ENCODE measurements around the gene TUBGCP6. TPM values are rescaled to one million over a fixed set of nuclear protein-coding genes. Genes with fewer than 3 reads are reported as not detected.

TUBGCP6 gene
- total RNA-seq, 1 donor from 2014 or later: 103 TPM

GRCh38 chr22:50247748-50248147 is 2.9 kb upstream of the TUBGCP6 start:
- no peak for TF ChIP-seq CTCF (IDR thresholded peaks at IDR 0.05)
- no peak for DNase-seq
- CTCF ChIA-PET: no interaction called here
- Mint-ChIP-seq H3K4me3 (peak overlapping the region; percentile 38), H3K4me1 (peaks cover 48% of the 10 kb centered on the region), H3K9me3 (no peaks in the 10 kb centered on the region), H3K36me3 (ENCODE audit: low read depth) (peaks cover 23% of the 10 kb centered on the region), H3K27ac (peak overlapping the region; percentile 66), H3K27me3 (no peaks in the 10 kb centered on the region)
- POLR2A ChIA-PET: interaction anchor here (0.6 kb wide), 1 partner anchor 49 kb away, joined by 3 read pairs; no protein-coding TSS in a partner anchor
- intact Hi-C loops (cut with micrococcal nuclease): loop anchor here (10.0 kb wide), 1 partner anchor 227 kb away; the partner anchor contains the start of gene SBF1
- no peak for ATAC-seq (ENCODE audit: low read depth)

DNA sequence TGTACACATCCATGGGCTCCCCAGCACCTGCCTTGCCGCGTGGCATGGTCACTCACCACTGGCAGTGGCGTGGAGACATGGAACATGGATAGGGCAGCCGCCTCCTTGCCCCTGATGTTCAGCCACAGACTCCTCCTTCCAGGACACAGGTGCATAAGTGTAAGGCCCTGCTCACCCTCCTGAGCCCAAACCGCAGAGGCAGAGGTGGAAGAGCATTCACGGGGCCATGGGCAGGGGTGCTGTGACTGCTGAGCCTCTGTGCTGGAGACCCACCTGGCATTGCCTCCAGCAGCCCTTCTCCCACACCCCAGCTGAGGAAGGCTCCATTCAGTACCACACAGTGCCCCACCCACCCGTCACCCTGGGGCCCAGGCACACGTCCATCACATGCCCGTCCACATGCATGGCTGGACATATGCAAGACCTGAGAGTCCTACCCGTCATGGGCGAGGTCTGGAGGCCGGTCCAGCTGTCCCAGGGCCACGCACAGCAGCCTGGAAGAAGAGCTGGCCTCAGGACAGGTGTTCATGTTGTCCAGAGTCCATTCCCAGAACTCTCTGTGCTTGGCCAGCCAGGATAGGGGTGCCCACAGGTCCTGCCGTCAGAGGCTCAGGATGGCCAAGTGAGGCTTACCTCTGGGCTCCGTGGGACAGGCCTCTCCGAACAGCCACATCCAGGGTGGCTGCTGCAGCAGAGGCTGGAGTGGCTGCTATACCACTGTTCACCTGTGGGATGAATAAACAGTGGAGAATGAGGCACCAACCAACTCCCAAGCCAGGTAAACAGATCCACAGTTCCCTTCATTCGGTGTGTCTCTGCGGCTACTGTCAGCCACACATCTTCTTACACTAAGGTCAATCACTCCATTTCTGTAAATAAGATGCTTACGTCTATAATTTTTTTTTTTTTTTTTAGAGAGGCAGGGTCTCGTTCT is 1.7 kb upstream of the TUBGCP6 start:
- POLR2A ChIA-PET: interaction anchor here (0.5 to 1.8 kb wide), 6 partner anchors 14 to 294 kb away, joined by 3 to 4 read pairs (median 4); partner anchors contain the start of gene MAPK11
- Mint-ChIP-seq H3K9me3 (no peaks in the 10 kb centered on the region), H3K4me1 (peaks cover 56% of the 10 kb centered on the region), H3K36me3 (ENCODE audit: low read depth) (peaks cover 23% of the 10 kb centered on the region), H3K27me3 (no peaks in the 10 kb centered on the region), H3K27ac (no peak overlapping the region), H3K4me3 (peak overlapping the region; percentile 44)
- intact Hi-C loops (cut with micrococcal nuclease): loop anchor here (10.0 kb wide), 1 partner anchor 228 kb away; the partner anchor contains the start of gene SBF1
- ATAC-seq (ENCODE audit: low read depth) (no peak), DNase-seq (no peak)
- CTCF ChIA-PET: interaction anchor here (1.3 kb wide), 1 partner anchor 96 kb away, joined by 4 read pairs; no protein-coding TSS in a partner anchor
- no peak for TF ChIP-seq CTCF (IDR thresholded peaks at IDR 0.05)

DNA sequence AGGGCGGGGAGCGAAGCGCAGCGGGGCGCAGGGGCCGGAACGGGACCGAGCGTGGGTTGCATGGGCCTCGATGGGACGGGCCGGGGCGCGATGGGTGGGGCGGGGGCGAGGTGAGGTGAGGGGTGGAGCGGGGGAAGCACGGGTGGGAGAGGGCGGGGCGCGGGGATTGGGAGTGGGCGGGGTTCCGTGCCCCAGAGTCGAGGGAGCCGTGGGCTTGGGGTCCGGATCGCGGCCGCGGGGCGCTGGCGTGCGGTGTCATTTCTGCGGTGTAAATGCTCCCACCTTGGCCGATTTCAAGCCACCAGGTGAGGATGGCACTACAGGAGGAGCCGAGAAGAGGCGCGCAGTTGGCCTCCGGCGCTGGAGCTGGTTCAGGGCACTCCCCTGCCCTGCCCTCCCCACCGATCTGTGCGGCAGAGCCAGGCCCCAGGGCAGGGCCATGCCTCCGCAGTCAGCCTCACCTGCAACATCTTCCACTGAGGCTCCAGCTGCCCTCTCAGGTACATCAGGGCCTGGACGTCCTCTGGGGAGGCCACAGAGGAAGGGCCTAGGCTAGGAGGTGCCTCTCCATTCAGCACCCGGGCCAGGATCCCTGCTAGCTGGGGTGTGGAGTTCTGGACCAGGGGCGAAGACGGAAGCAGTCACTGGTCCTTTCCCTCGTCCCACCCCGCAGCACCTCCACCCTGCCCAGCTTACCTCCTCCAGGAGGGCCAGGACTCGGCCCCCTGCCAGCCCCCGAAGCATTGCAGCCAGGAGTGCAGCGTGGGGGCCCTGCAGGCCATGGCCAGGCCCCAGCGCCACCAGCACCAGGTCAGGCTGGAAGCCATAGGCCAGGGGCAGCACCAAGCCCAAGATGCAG is 620 bp upstream of the TUBGCP6 start:
- peaks cover 23% of the 10 kb centered on the region for H3K36me3 Mint-ChIP-seq (ENCODE audit: low read depth)
- peak overlapping the region; percentile 100 for H3K27ac Mint-ChIP-seq
- peaks cover 60% of the 10 kb centered on the region for H3K4me1 Mint-ChIP-seq
- DNase-seq (no peak), ATAC-seq (ENCODE audit: low read depth) (peak; percentile 36)
- intact Hi-C loops (cut with micrococcal nuclease): loop anchor here (1.0 to 10.0 kb wide), 3 partner anchors 55 to 280 kb away; partner anchors contain the start of genes SBF1 and SCO2
- no peak for TF ChIP-seq CTCF (IDR thresholded peaks at IDR 0.05)
- CTCF ChIA-PET: interaction anchor here (1.2 to 1.3 kb wide), 2 partner anchors 81 to 97 kb away, joined by 4 read pairs; no protein-coding TSS in a partner anchor
- H3K27me3 Mint-ChIP-seq: no peaks in the 10 kb centered on the region
- peak overlapping the region; percentile 100 for H3K4me3 Mint-ChIP-seq
- no peaks in the 10 kb centered on the region for H3K9me3 Mint-ChIP-seq
- POLR2A ChIA-PET: interaction anchor here (0.6 to 1.8 kb wide), 6 partner anchors 13 to 280 kb away, joined by 3 to 5 read pairs (median 4); partner anchors contain the start of genes MAPK11 and SCO2

GRCh38 chr22:50243685-50244419 is 971 bp downstream of the TUBGCP6 start:
- intact Hi-C loops (cut with micrococcal nuclease): loop anchor here (1.0 to 10.0 kb wide), 4 partner anchors 53 to 315 kb away; partner anchors contain the start of genes NCAPH2 and SBF1
- Mint-ChIP-seq H3K27me3 (no peaks in the 10 kb centered on the region), H3K36me3 (ENCODE audit: low read depth) (peaks cover 35% of the 10 kb centered on the region), H3K4me3 (peak overlapping the region; percentile 100), H3K27ac (peak overlapping the region; percentile 100), H3K9me3 (no peaks in the 10 kb centered on the region), H3K4me1 (peaks cover 51% of the 10 kb centered on the region)
- ATAC-seq (ENCODE audit: low read depth): no peak
- ChIA-PET CTCF (interaction anchor here (0.6 to 1.8 kb wide), 7 partner anchors 83 to 377 kb away, joined by 3 to 5 read pairs (median 4); partner anchors contain the start of genes DENND6B and SCO2), POLR2A (interaction anchor here (0.6 to 2.1 kb wide), 18 partner anchors 7 to 385 kb away, joined by 3 to 30 read pairs (median 4); partner anchors contain the start of genes HDAC10, LMF2, NCAPH2 and PLXNB2)
- TF ChIP-seq CTCF (IDR thresholded peaks at IDR 0.05): no peak
- no peak for DNase-seq

Data from activated B cell treated with CpG ODN at 0.5 μM for 24 hours (primary cell).